Left lobe of liver (tissue), 2 donors: ENCODE measurements around the gene MRPS15. TPM values are rescaled to one million over a fixed set of nuclear protein-coding genes. Genes with fewer than 3 reads are reported as not detected.
"Not testable (repeated sequence)": the region's sequence is repeated elsewhere in the genome, so short reads cannot be mapped to it uniquely, and the experiment has no call there.

ENCODE experiments used
- ATAC-seq: fragments of 200-7000 bp; cut with Tn5 transposase; one replicate; pipeline ENCODE4 v1.9.1; 2020; ENCODE audit warnings: mild to moderate bottlenecking, moderate library complexity
- DNase-seq: peaks from one replicate; pipeline ENCODE4 v3.0.0-alpha.2; 2020; ENCODE audit warnings: low spot score
- total RNA-seq: library from RNA; stranded (reverse); gene quantifications from one replicate; pipeline ENCODE4 v1.2.1, GENCODE V29; 2021
- donor health status: DM: no; HTN: no; CAD: no; lungs with moderate emphysema.
- donor health status: DM: no; HTN: yes; CAD: no.

Gene MRPS15
- total RNA-seq, 1 donor from 2014 or later, result 50.0 TPM

GRCh38 chr1:36486093-36486438, 21.9 kb upstream of the MRPS15 start:
- DNase-seq, result no peak
- ATAC-seq, result no peak

- no peak for ATAC-seq
- DNase-seq, result no peak
These were observed 19.9 kb upstream of the MRPS15 start for GRCh38 chr1:36484099-36484498.

GRCh38 chr1:36482724-36483388, 18.7 kb upstream of the MRPS15 start, which contains the start of gene CSF3R:
CSF3R (minus strand) TSS chr1:36482913; CDS start chr1:36479496, 3,417 bp downstream.
- DNase-seq (no peak), ATAC-seq (no peak)

- no peak for ATAC-seq
- no peak for DNase-seq
These were observed 17.9 kb upstream of the MRPS15 start for GRCh38 chr1:36481771-36482723.

- DNase-seq (no peak), ATAC-seq (no peak)
These were observed 16.9 kb upstream of the MRPS15 start for GRCh38 chr1:36481091-36481490.

- ATAC-seq, result no peak
These were observed 16.0 kb upstream of the MRPS15 start for GRCh38 chr1:36480161-36480560.

GRCh38 chr1:36479505-36480051, 15.4 kb upstream of the MRPS15 start:
- DNase-seq (no peak), ATAC-seq (no peak)

More at GRCh38 chr1:36480161-36480560, 16.0 kb upstream of the MRPS15 start:
- no peak for DNase-seq

- not testable (repeated sequence) for DNase-seq, ATAC-seq
These were observed 13.4 kb upstream of the MRPS15 start for GRCh38 chr1:36477615-36478014.

- no peak for ATAC-seq
- DNase-seq, result no peak
These were observed 12.8 kb upstream of the MRPS15 start for GRCh38 chr1:36476945-36477344.

GRCh38 chr1:36475910-36476604, 11.9 kb upstream of the MRPS15 start:
- no peak for ATAC-seq
- DNase-seq, result no peak

GRCh38 chr1:36475341-36475740, 11.2 kb upstream of the MRPS15 start:
- no peak for ATAC-seq
- DNase-seq, result no peak

GRCh38 chr1:36472656-36473055, 8.5 kb upstream of the MRPS15 start:
- DNase-seq (no peak), ATAC-seq (no peak)

GRCh38 chr1:36471830-36472641, 7.9 kb upstream of the MRPS15 start:
- DNase-seq (no peak), ATAC-seq (no peak)

GRCh38 chr1:36469163-36469562, 5.0 kb upstream of the MRPS15 start:
- DNase-seq (no peak), ATAC-seq (no peak)

GRCh38 chr1:36467700-36468455, 3.7 kb upstream of the MRPS15 start:
- DNase-seq, result no peak
- ATAC-seq, result no peak

GRCh38 chr1:36467027-36467410, 2.8 kb upstream of the MRPS15 start:
- ATAC-seq (no peak), DNase-seq (no peak)

- ATAC-seq (no peak), DNase-seq (no peak)
These were observed 2.3 kb upstream of the MRPS15 start for GRCh38 chr1:36466370-36467026.

- ATAC-seq (no peak), DNase-seq (no peak)
These were observed 1.7 kb upstream of the MRPS15 start for GRCh38 chr1:36465731-36466369.
